ENCODE results near the gene NF1.
A peak's percentile ranks its signal among the peaks of the same experiment; 100 is the strongest.
"Not testable (repeated sequence)": the region's sequence is repeated elsewhere in the genome, so short reads cannot be mapped to it uniquely, and the experiment has no call there.

NF1 gene, protein sequence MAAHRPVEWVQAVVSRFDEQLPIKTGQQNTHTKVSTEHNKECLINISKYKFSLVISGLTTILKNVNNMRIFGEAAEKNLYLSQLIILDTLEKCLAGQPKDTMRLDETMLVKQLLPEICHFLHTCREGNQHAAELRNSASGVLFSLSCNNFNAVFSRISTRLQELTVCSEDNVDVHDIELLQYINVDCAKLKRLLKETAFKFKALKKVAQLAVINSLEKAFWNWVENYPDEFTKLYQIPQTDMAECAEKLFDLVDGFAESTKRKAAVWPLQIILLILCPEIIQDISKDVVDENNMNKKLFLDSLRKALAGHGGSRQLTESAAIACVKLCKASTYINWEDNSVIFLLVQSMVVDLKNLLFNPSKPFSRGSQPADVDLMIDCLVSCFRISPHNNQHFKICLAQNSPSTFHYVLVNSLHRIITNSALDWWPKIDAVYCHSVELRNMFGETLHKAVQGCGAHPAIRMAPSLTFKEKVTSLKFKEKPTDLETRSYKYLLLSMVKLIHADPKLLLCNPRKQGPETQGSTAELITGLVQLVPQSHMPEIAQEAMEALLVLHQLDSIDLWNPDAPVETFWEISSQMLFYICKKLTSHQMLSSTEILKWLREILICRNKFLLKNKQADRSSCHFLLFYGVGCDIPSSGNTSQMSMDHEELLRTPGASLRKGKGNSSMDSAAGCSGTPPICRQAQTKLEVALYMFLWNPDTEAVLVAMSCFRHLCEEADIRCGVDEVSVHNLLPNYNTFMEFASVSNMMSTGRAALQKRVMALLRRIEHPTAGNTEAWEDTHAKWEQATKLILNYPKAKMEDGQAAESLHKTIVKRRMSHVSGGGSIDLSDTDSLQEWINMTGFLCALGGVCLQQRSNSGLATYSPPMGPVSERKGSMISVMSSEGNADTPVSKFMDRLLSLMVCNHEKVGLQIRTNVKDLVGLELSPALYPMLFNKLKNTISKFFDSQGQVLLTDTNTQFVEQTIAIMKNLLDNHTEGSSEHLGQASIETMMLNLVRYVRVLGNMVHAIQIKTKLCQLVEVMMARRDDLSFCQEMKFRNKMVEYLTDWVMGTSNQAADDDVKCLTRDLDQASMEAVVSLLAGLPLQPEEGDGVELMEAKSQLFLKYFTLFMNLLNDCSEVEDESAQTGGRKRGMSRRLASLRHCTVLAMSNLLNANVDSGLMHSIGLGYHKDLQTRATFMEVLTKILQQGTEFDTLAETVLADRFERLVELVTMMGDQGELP (N-terminal part only)

GRCh38 chr17:31094600-31095235 is at the start of gene NF1:
TSS of gene NF1 (plus strand) at chr17:31094977. CDS start at chr17:31095310, 333 bp downstream.
- Histone ChIP-seq H3K4me3 (peak within 1 kb of the TSS; percentile 99), H3K27ac (peak within 1 kb of the TSS; percentile 92 to 98)
- DNase-seq (ENCODE audit: low spot score) = peak; percentile 96
- no peak for TF ChIP-seq CTCF (IDR thresholded peaks at IDR 0.05)

GRCh38 chr17:31046856-31047425 is 47.8 kb upstream of the NF1 start:
- not testable (repeated sequence) for H3K4me3 ChIP-seq; H3K27ac ChIP-seq; DNase-seq (ENCODE audit: low spot score)

DNA sequence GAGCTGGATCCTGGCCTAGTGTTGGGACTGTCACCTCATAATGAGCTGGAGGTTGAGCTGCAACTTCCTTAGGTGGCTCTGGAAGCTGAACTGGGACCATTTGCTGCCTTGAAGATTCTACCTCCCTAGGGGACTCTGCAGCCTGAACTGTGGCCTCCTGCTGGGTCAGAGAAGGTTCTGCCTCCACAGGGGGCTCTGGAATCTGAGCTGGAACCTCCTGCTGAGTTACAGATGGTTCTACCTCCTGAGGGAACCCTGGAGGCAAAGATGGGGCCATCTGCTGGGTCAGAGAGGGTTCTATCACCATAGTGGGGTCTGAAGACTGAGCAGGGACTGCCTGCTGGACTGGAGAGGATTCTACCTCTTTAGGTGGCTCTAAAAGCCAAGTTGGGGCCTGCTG is 46.6 kb upstream of the NF1 start:
- no peak for DNase-seq (ENCODE audit: low spot score)
- no peak overlapping the region for H3K27ac ChIP-seq
- no peak overlapping the region for H3K4me3 ChIP-seq
- no peak for TF ChIP-seq CTCF (IDR thresholded peaks at IDR 0.05)

DNA sequence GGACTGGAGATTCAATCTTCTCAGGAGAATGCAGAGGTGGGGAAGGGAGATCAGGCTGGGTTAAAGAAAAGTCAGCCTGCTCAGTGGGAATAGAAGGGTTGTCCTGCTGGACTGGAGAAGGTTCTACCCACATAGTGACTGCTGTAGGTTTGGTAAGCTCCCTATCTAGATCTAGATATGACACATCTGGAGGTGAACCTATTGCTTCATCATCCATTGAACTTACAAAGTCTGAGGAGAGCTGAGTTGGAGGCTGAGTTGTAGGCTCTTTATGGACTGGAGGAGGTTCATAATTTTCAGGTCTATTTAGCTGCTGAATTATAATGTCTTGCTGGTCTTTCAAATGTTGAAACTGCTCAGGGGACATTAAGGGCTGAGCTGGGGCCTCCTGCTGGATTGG is 46.0 kb upstream of the NF1 start:
- no peak overlapping the region for H3K4me3 ChIP-seq
- no peak for TF ChIP-seq CTCF (IDR thresholded peaks at IDR 0.05)
- no peak for DNase-seq (ENCODE audit: low spot score)

DNA sequence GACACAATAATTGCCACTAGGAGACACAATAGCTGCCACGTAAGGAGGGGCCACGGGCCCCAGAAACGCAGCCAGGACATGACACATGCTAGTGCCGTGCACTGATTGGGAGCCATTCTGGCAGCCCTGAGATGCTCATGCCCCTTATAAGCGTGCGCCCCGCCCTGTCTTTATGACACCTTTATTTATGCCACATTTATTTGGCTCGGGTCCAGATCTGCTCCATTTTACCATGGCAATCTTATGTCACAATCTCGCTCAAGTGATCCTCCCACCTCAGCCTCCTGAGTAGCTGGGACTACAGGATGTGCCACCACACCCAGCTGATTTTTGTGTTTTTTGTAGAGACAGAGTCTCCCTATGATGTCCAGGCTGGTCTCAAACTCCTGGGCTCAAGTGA is 43.8 kb upstream of the NF1 start:
- peak overlapping the region in 1 of 2 donors; percentile 62 for H3K27ac ChIP-seq
- TF ChIP-seq CTCF (IDR thresholded peaks at IDR 0.05) = no peak
- H3K4me3 ChIP-seq = no peak overlapping the region
- DNase-seq (ENCODE audit: low spot score) = no peak

More for the DNA sequence above, 46.0 kb upstream of the NF1 start:
- no peak overlapping the region for H3K27ac ChIP-seq

GRCh38 chr17:31051506-31051905 is 43.3 kb upstream of the NF1 start:
- peak overlapping the region in 1 of 2 donors; percentile 62 for H3K27ac ChIP-seq
- no peak for DNase-seq (ENCODE audit: low spot score)
- TF ChIP-seq CTCF (IDR thresholded peaks at IDR 0.05) = no peak
- H3K4me3 ChIP-seq = no peak overlapping the region
